Kidney epithelial cell (primary cell): ENCODE measurements around the gene GIMAP8. TPM values are rescaled to one million over a fixed set of nuclear protein-coding genes. Genes with fewer than 3 reads are reported as not detected.

Experiments
- DNase-seq: peaks from one replicate; pipeline ENCODE4 v3.0.0-alpha.2; 2010; ENCODE audit warnings: low read depth
- H3K27me3 ChIP-seq: 2 replicates; pipeline ENCODE4 v1.6.0; 2011; ENCODE audit warnings: low read length; ENCODE audit not compliant: control insufficient read depth, insufficient read depth
- H3K36me3 ChIP-seq: 2 replicates; pipeline ENCODE4 v1.5.1; 2011; ENCODE audit warnings: low read length; ENCODE audit not compliant: control insufficient read depth, insufficient read depth
- H3K4me3 ChIP-seq: 2 replicates; pipeline ENCODE4 v1.5.1; 2011; ENCODE audit warnings: low read depth, mild to moderate bottlenecking, control low read depth, low read length
- total RNA-seq: library from RNA; depleted of rRNA; stranded (reverse); fragments of >200 nt; gene quantifications from 2 replicates; pipeline ENCODE4 v1.2.3, GENCODE V29; 2015
- TF ChIP-seq, protein P1 (sequence below): IDR thresholded peaks from 2 replicates; pipeline ENCODE4 v1.5.1; 2011; ENCODE audit warnings: mild to moderate bottlenecking, moderate library complexity, low read length, control low read depth, inconsistent platforms; ENCODE audit not compliant: insufficient read depth, poor library complexity, severe bottlenecking

GIMAP8 gene
- total RNA-seq, 1 donor from 2014 or later: not detected

DNA sequence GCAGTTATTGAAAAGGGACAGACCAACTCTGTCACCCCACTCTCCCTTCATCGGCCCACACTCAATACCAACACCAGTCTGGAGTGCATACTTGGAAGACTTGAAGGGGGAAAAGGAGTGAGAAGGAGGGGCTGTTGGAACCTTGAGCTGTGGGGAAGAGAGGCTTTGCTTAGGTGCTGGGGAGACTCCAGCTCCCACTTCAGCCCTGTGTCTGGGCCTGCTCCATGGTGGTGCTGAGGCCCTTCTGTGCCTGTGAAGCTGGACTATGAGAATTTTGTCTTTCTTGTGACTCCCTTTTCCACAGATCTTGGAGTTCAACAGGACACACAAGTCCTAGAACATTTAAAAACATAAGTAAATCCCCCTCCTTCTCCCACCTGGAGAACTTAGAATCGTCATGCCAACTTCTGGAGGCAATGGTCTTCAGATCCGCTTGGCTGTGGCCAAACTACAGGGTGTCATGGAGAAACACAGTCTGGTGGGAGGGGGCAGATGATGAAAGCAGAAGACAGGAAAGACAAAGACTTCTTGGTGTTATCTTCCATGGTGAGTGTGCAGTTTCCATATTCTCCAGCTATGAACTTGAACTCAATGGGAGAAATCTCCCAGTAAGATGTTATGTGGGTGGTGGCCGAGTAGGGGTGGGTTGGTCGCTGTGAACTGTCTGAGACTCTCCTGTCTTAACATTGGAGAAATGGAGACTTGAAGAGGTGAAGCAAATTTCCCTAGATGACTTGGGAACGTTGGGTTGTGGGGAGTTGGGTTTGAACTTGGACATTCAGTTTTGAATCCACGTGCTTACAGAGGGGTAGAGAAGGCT lies 18.4 kb upstream of the GIMAP8 start:
- Histone ChIP-seq H3K27me3 (no peaks in the 10 kb centered on the region), H3K4me3 (no peak overlapping the region), H3K36me3 (no peaks in the 10 kb centered on the region)
- TF ChIP-seq, protein P1, sequence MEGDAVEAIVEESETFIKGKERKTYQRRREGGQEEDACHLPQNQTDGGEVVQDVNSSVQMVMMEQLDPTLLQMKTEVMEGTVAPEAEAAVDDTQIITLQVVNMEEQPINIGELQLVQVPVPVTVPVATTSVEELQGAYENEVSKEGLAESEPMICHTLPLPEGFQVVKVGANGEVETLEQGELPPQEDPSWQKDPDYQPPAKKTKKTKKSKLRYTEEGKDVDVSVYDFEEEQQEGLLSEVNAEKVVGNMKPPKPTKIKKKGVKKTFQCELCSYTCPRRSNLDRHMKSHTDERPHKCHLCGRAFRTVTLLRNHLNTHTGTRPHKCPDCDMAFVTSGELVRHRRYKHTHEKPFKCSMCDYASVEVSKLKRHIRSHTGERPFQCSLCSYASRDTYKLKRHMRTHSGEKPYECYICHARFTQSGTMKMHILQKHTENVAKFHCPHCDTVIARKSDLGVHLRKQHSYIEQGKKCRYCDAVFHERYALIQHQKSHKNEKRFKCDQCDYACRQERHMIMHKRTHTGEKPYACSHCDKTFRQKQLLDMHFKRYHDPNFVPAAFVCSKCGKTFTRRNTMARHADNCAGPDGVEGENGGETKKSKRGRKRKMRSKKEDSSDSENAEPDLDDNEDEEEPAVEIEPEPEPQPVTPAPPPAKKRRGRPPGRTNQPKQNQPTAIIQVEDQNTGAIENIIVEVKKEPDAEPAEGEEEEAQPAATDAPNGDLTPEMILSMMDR: no peak
- no peak for DNase-seq

DNA sequence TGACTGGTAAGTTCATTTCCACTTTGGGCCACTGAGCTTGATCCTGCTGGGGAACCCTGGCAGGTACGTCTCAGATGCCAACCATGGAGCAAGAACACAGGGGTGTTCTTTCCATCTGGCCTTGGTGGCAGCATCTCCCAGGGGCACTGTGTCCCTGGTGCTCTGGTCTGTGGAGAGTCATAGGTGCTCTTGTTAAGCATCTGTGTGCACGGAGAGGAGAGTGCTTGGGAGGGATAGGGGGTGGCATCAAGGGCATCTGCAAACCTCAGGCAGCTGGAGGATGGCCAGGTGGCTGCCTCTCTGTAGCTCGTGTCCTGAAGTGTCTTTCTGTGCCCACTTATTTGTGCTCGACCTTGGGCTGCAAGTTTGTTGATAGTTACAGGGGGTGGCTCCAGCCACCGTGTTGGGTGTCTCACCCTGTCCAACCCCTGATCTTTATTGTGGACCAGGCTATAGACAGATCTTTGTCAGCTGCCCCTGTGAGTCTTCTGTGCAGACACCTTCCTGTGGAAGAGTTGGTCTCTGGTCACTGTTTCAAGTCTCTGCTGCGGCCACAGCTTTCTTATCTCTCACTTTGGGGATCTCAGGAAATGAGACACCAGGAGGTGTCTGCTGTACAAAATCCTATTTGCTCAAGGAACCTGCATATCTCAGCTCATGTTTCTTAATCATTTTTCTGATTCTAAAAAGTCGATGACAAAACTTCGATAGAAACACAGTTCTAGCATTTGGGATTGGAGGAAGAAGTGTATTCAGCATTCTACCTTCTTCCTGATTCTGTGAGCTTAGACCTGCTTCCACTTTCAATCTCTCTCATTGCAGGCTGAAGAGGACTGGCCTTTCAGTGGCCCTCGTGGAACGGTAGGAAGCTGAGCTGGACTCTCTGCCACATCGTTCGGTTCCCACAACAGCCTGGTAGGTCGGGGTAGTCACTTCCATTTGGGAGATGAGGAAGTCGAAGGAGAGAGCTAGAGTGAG lies 17.2 kb upstream of the GIMAP8 start:
- Histone ChIP-seq H3K36me3 (no peaks in the 10 kb centered on the region), H3K4me3 (no peak overlapping the region), H3K27me3 (no peaks in the 10 kb centered on the region)
- DNase-seq: no peak
- TF ChIP-seq, protein P1: no peak

DNA sequence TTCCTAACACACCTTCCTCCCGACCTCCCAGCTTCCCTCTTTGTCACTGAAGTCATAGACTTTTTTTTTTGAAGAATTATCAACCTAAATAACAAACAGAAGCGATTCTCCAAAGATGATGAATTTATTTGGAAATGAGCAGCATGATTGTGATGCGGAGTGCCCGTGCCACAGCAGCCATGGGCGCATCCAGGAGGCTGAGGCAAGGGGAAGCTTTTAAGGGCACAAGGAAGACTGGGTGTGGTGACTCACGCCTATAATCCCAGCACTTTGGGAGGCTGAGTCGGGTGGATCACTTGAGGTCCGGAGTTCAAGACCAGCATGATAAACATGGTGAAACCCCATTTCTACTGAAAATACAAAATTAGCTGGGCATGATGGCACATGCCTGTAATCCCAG lies 16.2 kb upstream of the GIMAP8 start:
- TF ChIP-seq, protein P1: no peak
- no peak overlapping the region for H3K4me3 ChIP-seq
- no peaks in the 10 kb centered on the region for H3K27me3 ChIP-seq
- no peak for DNase-seq
- no peaks in the 10 kb centered on the region for H3K36me3 ChIP-seq

DNA sequence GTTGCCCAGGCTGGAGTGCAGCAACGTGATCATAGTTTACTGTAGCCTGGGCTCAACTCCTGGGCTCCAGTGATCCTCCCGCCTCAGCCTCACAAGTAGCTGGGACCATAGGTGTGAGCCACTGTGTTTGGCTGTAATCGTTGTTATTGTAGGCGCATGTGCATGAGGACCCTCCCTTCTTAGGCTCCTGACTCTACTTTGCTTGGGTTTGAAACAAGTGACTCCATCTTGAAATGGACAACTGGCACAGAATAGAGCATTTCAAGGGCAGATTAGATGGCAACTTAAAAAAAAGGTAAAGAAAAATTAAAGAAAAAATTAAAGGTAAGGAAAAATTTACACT lies 15.4 kb upstream of the GIMAP8 start:
- no peak for DNase-seq
- Histone ChIP-seq H3K27me3 (no peaks in the 10 kb centered on the region), H3K4me3 (no peak overlapping the region), H3K36me3 (no peaks in the 10 kb centered on the region)
- TF ChIP-seq, protein P1: no peak

DNA sequence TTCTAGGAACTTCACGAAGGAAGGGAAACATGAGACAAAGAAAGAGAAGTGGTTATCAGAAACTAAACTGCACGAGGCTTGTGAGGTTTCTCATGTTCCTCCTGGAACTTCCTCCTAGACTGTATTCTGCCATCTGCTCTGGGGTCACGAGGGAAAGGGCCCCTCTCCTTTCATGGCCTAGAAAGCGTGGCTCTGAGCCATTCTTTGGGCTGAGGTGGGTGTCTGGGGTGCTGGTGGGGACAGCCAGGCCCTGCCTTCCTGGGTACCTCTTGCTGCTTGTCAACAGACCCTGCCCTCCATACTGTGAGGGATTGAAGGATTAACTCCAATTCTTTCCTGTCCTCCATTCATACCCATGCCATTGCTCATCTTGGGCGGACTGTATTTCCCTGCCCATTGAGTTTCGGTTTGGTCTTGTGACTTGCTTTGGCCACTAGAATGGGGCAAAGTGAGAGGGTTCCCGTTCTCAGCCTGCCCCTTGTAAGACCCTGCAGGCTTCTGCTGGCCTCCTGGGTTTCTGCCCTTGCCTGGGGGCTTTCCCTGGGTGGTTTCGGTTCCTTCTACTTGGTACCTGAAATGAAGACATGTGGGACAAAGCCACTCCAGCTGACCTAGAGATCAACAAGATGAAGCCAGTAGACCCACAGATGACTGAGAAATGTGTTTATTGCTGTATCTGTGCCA lies 14.9 kb upstream of the GIMAP8 start:
- Histone ChIP-seq H3K36me3 (no peaks in the 10 kb centered on the region), H3K27me3 (no peaks in the 10 kb centered on the region), H3K4me3 (no peak overlapping the region)
- TF ChIP-seq, protein P1: no peak
- DNase-seq: no peak
